RWPE2 (cell line): Measurements from ENCODE around the gene HIBCH.
"Not testable (repeated sequence)": the region's sequence is repeated elsewhere in the genome, so short reads cannot be mapped to it uniquely, and the experiment has no call there.

ENCODE experiments used
- ATAC-seq: fragments of 200-7000 bp; cut with Tn5 transposase; 3 replicates; pipeline ENCODE4 v1.9.1; 2021; ENCODE audit warnings: low read depth
- DNase-seq: peaks from one replicate; pipeline ENCODE4 v3.0.0-alpha.2; 2020; ENCODE audit warnings: low spot score
- H3K27ac ChIP-seq: fragments of 450-650 bp; 2 replicates; pipeline ENCODE4 v1.5.1; 2017; ENCODE audit warnings: mild to moderate bottlenecking; ENCODE audit not compliant: poor library complexity, severe bottlenecking
- H3K27me3 ChIP-seq: fragments of 250-450 bp; sonication (Bioruptor Pico); 2 replicates; pipeline ENCODE4 v1.5.1; 2021; ENCODE audit warnings: mild to moderate bottlenecking, moderate library complexity; ENCODE audit not compliant: insufficient read depth, poor library complexity, severe bottlenecking
- H3K36me3 ChIP-seq: fragments of 250-450 bp; sonication (Bioruptor Pico); 2 replicates; pipeline ENCODE4 v1.5.1; 2020; ENCODE audit warnings: low read depth, mild to moderate bottlenecking, moderate library complexity
- H3K4me1 ChIP-seq: fragments of 250-450 bp; sonication (Bioruptor Pico); 2 replicates; pipeline ENCODE4 v1.5.1; 2021; ENCODE audit warnings: mild to moderate bottlenecking, moderate library complexity; ENCODE audit not compliant: insufficient read depth, poor library complexity, severe bottlenecking
- H3K4me3 ChIP-seq: fragments of 250-450 bp; sonication (Bioruptor Pico); 2 replicates; pipeline ENCODE4 v1.5.1; 2021; ENCODE audit warnings: mild to moderate bottlenecking, moderate library complexity; ENCODE audit not compliant: severe bottlenecking
- H3K9me3 ChIP-seq: fragments of 250-450 bp; sonication (Bioruptor Pico); 2 replicates; pipeline ENCODE4 v1.5.1; 2021; ENCODE audit warnings: mild to moderate bottlenecking, moderate library complexity; ENCODE audit not compliant: severe bottlenecking
- TF ChIP-seq, protein P1 (sequence below): fragments of 450-650 bp; IDR thresholded peaks from one replicate; pipeline ENCODE4 v1.5.1; 2017; ENCODE audit warnings: mild to moderate bottlenecking, moderate library complexity; ENCODE audit not compliant: poor library complexity, severe bottlenecking

Gene HIBCH

DNA sequence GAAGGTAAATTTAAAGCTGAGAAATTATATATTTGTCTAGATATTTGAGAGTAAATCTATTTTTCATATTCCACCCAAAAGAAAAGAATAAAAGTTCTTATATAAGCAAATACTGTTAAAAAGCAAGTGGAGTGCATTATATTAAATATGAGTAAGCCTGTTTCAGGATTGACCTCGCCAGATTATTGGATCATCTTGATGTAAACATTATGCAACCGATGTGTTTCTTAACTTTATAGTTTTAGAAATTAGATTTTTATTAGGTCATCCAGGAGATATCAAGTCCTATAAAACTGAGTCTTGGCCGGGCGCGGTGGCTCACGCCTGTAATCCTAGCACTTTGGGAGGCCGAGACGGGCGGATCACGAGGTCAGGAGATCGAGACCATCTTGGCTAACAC lies 156.8 kb downstream of the HIBCH start:
- Histone ChIP-seq H3K27ac (no peak overlapping the region), H3K27me3 (no peaks in the 10 kb centered on the region), H3K4me3 (no peak overlapping the region), H3K36me3 (no peaks in the 10 kb centered on the region), H3K9me3 (peaks cover 3% of the 10 kb centered on the region), H3K4me1 (no peaks in the 10 kb centered on the region)
- DNase-seq (no peak), ATAC-seq (no peak)
- TF ChIP-seq, protein P1, sequence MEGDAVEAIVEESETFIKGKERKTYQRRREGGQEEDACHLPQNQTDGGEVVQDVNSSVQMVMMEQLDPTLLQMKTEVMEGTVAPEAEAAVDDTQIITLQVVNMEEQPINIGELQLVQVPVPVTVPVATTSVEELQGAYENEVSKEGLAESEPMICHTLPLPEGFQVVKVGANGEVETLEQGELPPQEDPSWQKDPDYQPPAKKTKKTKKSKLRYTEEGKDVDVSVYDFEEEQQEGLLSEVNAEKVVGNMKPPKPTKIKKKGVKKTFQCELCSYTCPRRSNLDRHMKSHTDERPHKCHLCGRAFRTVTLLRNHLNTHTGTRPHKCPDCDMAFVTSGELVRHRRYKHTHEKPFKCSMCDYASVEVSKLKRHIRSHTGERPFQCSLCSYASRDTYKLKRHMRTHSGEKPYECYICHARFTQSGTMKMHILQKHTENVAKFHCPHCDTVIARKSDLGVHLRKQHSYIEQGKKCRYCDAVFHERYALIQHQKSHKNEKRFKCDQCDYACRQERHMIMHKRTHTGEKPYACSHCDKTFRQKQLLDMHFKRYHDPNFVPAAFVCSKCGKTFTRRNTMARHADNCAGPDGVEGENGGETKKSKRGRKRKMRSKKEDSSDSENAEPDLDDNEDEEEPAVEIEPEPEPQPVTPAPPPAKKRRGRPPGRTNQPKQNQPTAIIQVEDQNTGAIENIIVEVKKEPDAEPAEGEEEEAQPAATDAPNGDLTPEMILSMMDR = no peak

DNA sequence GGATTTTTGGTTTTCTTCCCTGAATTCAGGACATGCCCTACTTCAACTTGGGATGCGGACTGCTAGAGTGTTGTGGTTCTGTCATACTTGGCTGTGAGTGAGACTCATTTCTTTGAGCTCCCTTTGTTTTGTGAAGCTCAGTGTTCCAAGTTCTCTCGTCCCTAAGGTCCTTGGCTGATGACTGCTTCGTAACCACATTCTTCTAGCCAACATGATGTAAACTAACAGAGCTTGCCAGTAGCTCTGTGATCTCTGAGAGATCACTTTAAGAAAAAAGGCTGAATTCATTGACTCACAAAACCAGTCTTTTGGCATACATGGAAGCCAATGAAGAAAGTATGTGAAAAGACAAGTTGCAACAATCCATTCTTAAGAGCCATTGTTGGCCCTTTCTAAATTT lies 160.2 kb downstream of the HIBCH start:
- no peaks in the 10 kb centered on the region for H3K36me3 ChIP-seq
- H3K27me3 ChIP-seq = no peaks in the 10 kb centered on the region
- no peak overlapping the region for H3K4me3 ChIP-seq
- no peaks in the 10 kb centered on the region for H3K4me1 ChIP-seq
- H3K27ac ChIP-seq = no peak overlapping the region
- H3K9me3 ChIP-seq = no peaks in the 10 kb centered on the region
- TF ChIP-seq, protein P1 = no peak
- DNase-seq (no peak), ATAC-seq (no peak)

- Histone ChIP-seq H3K27ac (no peak overlapping the region), H3K4me3 (no peak overlapping the region), H3K4me1 (no peaks in the 10 kb centered on the region), H3K36me3 (no peaks in the 10 kb centered on the region), H3K9me3 (no peaks in the 10 kb centered on the region), H3K27me3 (no peaks in the 10 kb centered on the region)
- ATAC-seq (no peak), DNase-seq (no peak)
- TF ChIP-seq, protein P1 = no peak
Measured at GRCh38 chr2:190158798-190159434, 160.7 kb downstream of the HIBCH start.

- H3K9me3 ChIP-seq, H3K4me3 ChIP-seq: not testable (repeated sequence)
Measured at GRCh38 chr2:190157613-190158528, 161.8 kb downstream of the HIBCH start.

GRCh38 chr2:190156530-190157212 lies 163.0 kb downstream of the HIBCH start:
- Histone ChIP-seq H3K27ac (no peak overlapping the region), H3K9me3 (no peaks in the 10 kb centered on the region), H3K36me3 (no peaks in the 10 kb centered on the region), H3K4me3 (no peak overlapping the region), H3K27me3 (no peaks in the 10 kb centered on the region), H3K4me1 (no peaks in the 10 kb centered on the region)
- DNase-seq (no peak), ATAC-seq (no peak)
- TF ChIP-seq, protein P1 = no peak

More at GRCh38 chr2:190157613-190158528, 161.8 kb downstream of the HIBCH start:
- not testable (repeated sequence) for H3K36me3 ChIP-seq, ATAC-seq, H3K27ac ChIP-seq, DNase-seq, H3K4me1 ChIP-seq, H3K27me3 ChIP-seq
